HL-60/S4 treated with retinoic acid at 250 ng/mL for 4 days and 3 days (cell line): ENCODE results near the gene DOCK1.

ENCODE experiments used
- in situ Hi-C: fragments of 300-500 bp; cut with MboI; formaldehyde crosslinking; loops from 2 replicates; pipeline ENCODE4 v1.7.0; 2022; ENCODE audit warnings: low sequenced_read_pairs

The DOCK1 gene

GRCh38 chr10:127332631-127333030 is 427.4 kb downstream of the DOCK1 start:
- in situ Hi-C loops = no loop called here

- in situ Hi-C loops = no loop called here
Observed at GRCh38 chr10:127337801-127338200, 432.6 kb downstream of the DOCK1 start.

- in situ Hi-C loops = no loop called here
Observed at GRCh38 chr10:127338399-127339110, 433.3 kb downstream of the DOCK1 start.

GRCh38 chr10:127343821-127344220 is 438.6 kb downstream of the DOCK1 start:
- in situ Hi-C loops = no loop called here

- in situ Hi-C loops = no loop called here
Observed at GRCh38 chr10:127344346-127344745, 439.1 kb downstream of the DOCK1 start.

- in situ Hi-C loops = no loop called here
Observed at GRCh38 chr10:127345231-127345965, 440.2 kb downstream of the DOCK1 start.

GRCh38 chr10:127346604-127347003 is 441.4 kb downstream of the DOCK1 start:
- in situ Hi-C loops = no loop called here

- in situ Hi-C loops = no loop called here
Observed at GRCh38 chr10:127347202-127347959, 442.2 kb downstream of the DOCK1 start.

- in situ Hi-C loops = no loop called here
Observed at GRCh38 chr10:127349737-127350136, 444.5 kb downstream of the DOCK1 start.

- in situ Hi-C loops = no loop called here
Observed at GRCh38 chr10:127351542-127351941, 446.3 kb downstream of the DOCK1 start.

GRCh38 chr10:127353544-127353943 is 448.3 kb downstream of the DOCK1 start:
- in situ Hi-C loops = no loop called here

GRCh38 chr10:127354255-127354654 is 449.0 kb downstream of the DOCK1 start:
- in situ Hi-C loops = no loop called here

- in situ Hi-C loops = no loop called here
Observed at GRCh38 chr10:127354992-127355391, 449.8 kb downstream of the DOCK1 start.

- in situ Hi-C loops = no loop called here
Observed at GRCh38 chr10:127356360-127356759, 451.1 kb downstream of the DOCK1 start.

GRCh38 chr10:127357265-127357664 is 452.0 kb downstream of the DOCK1 start:
- in situ Hi-C loops = no loop called here

- in situ Hi-C loops = no loop called here
Observed at GRCh38 chr10:127358337-127358736, 453.1 kb downstream of the DOCK1 start.

- in situ Hi-C loops = no loop called here
Observed at GRCh38 chr10:127364034-127364433, 458.8 kb downstream of the DOCK1 start.

- in situ Hi-C loops = no loop called here
Observed at GRCh38 chr10:127368101-127368500, 462.9 kb downstream of the DOCK1 start.

- in situ Hi-C loops = no loop called here
Observed at GRCh38 chr10:127368929-127369328, 463.7 kb downstream of the DOCK1 start.

- in situ Hi-C loops = no loop called here
Observed at GRCh38 chr10:127370601-127371000, 465.4 kb downstream of the DOCK1 start.

GRCh38 chr10:127372361-127372760 is 467.1 kb downstream of the DOCK1 start:
- in situ Hi-C loops = no loop called here
